Dendritic cell treated with granulocyte-macrophage colony-stimulating factor and Interleukin-4, amounts not matched to agents 40 ng/mL and 50 ng/mL, for 4 days (primary cell): ENCODE data around the gene PRR15L.
A peak's percentile ranks its signal among the peaks of the same experiment; 100 is the strongest.

Experiments used
- H3K27ac Mint-ChIP-seq: one replicate; pipeline ENCODE4 v1.8.0; 2022; ENCODE audit warnings: mild to moderate bottlenecking, mixed read lengths
- H3K27me3 Mint-ChIP-seq: one replicate; pipeline ENCODE4 v1.8.0; 2022; ENCODE audit warnings: mild to moderate bottlenecking, mixed read lengths
- H3K36me3 Mint-ChIP-seq: one replicate; pipeline ENCODE4 v1.8.0; 2022; ENCODE audit warnings: low read depth, mixed read lengths
- H3K4me1 Mint-ChIP-seq: one replicate; pipeline ENCODE4 v1.8.0; 2022; ENCODE audit warnings: low read depth, mixed read lengths
- H3K4me3 Mint-ChIP-seq: one replicate; pipeline ENCODE4 v1.8.0; 2022; ENCODE audit warnings: mild to moderate bottlenecking, moderate library complexity, mixed read lengths
- H3K9me3 Mint-ChIP-seq: one replicate; pipeline ENCODE4 v1.8.0; 2022; ENCODE audit warnings: mixed read lengths
- intact Hi-C: fragments of 100-400 bp; cut with micrococcal nuclease; formaldehyde crosslinking; loops from one replicate; pipeline ENCODE4 v1.15.0; 2022

The PRR15L gene

GRCh38 chr17:47982091-47982617 lies 24.5 kb upstream of the PRR15L start:
- intact Hi-C loops: no loop called here
- peak overlapping the region; percentile 83 for H3K27ac Mint-ChIP-seq

GRCh38 chr17:47981462-47981861 lies 23.8 kb upstream of the PRR15L start:
- no peaks in the 10 kb centered on the region for H3K27me3 Mint-ChIP-seq
- H3K27ac Mint-ChIP-seq: peak overlapping the region; percentile 53
- peaks cover 92% of the 10 kb centered on the region for H3K36me3 Mint-ChIP-seq
- H3K9me3 Mint-ChIP-seq: no peaks in the 10 kb centered on the region
- intact Hi-C loops: no loop called here
- peaks cover 61% of the 10 kb centered on the region for H3K4me1 Mint-ChIP-seq
- no peak overlapping the region for H3K4me3 Mint-ChIP-seq

More at GRCh38 chr17:47982091-47982617, 24.5 kb upstream of the PRR15L start:
- Mint-ChIP-seq H3K4me3 (no peak overlapping the region), H3K36me3 (peaks cover 86% of the 10 kb centered on the region), H3K27me3 (peaks cover under 1% of the 10 kb centered on the region), H3K9me3 (no peaks in the 10 kb centered on the region), H3K4me1 (peaks cover 64% of the 10 kb centered on the region)

GRCh38 chr17:47980541-47980940 lies 22.9 kb upstream of the PRR15L start:
- Mint-ChIP-seq H3K36me3 (peaks cover 92% of the 10 kb centered on the region), H3K9me3 (no peaks in the 10 kb centered on the region), H3K4me1 (peaks cover 61% of the 10 kb centered on the region), H3K4me3 (peak overlapping the region; percentile 46), H3K27ac (peak overlapping the region; percentile 53), H3K27me3 (no peaks in the 10 kb centered on the region)
- intact Hi-C loops: no loop called here

GRCh38 chr17:47978324-47978723 lies 20.6 kb upstream of the PRR15L start:
- intact Hi-C loops: loop anchor here (1.0 kb wide), 1 partner anchor 40 kb away; no protein-coding TSS in a partner anchor
- Mint-ChIP-seq H3K4me1 (peaks cover 50% of the 10 kb centered on the region), H3K36me3 (peaks cover 98% of the 10 kb centered on the region), H3K4me3 (no peak overlapping the region), H3K9me3 (no peaks in the 10 kb centered on the region), H3K27me3 (no peaks in the 10 kb centered on the region), H3K27ac (no peak overlapping the region)

GRCh38 chr17:47975823-47976205 lies 18.1 kb upstream of the PRR15L start:
- Mint-ChIP-seq H3K4me1 (peaks cover 35% of the 10 kb centered on the region), H3K27me3 (no peaks in the 10 kb centered on the region), H3K9me3 (no peaks in the 10 kb centered on the region), H3K4me3 (no peak overlapping the region), H3K36me3 (peaks cover 83% of the 10 kb centered on the region), H3K27ac (no peak overlapping the region)
- intact Hi-C loops: no loop called here

- intact Hi-C loops: no loop called here
- H3K4me1 Mint-ChIP-seq: peaks cover 33% of the 10 kb centered on the region
- H3K9me3 Mint-ChIP-seq: no peaks in the 10 kb centered on the region
- no peaks in the 10 kb centered on the region for H3K27me3 Mint-ChIP-seq
- H3K36me3 Mint-ChIP-seq: peaks cover 79% of the 10 kb centered on the region
- no peak overlapping the region for H3K4me3 Mint-ChIP-seq
- H3K27ac Mint-ChIP-seq: no peak overlapping the region
Observed at GRCh38 chr17:47975189-47975822, 17.6 kb upstream of the PRR15L start.

- Mint-ChIP-seq H3K27ac (no peak overlapping the region), H3K4me3 (no peak overlapping the region), H3K27me3 (no peaks in the 10 kb centered on the region), H3K4me1 (peaks cover 24% of the 10 kb centered on the region), H3K9me3 (no peaks in the 10 kb centered on the region), H3K36me3 (peaks cover 62% of the 10 kb centered on the region)
- intact Hi-C loops: no loop called here
Observed at GRCh38 chr17:47973541-47973940, 15.9 kb upstream of the PRR15L start.

- Mint-ChIP-seq H3K27ac (peak within 1 kb of the TSS; percentile 90), H3K9me3 (no peaks in the 10 kb centered on the region), H3K27me3 (no peaks in the 10 kb centered on the region), H3K36me3 (peaks cover 35% of the 10 kb centered on the region), H3K4me1 (peaks cover 27% of the 10 kb centered on the region), H3K4me3 (peak within 1 kb of the TSS; percentile 93)
- intact Hi-C loops: loop anchor here (1.0 to 2.0 kb wide), 3 partner anchors 22 to 128 kb away; partner anchors contain the start of gene SP2
Observed at GRCh38 chr17:47970725-47971499, 13.2 kb upstream of the PRR15L start, which contains the start of gene CDK5RAP3. Gene CDK5RAP3 (plus strand): TSS chr17:47971113. CDS start chr17:47971147, 34 bp downstream.

GRCh38 chr17:47969930-47970724 lies 12.4 kb upstream of the PRR15L start:
- H3K27me3 Mint-ChIP-seq: no peaks in the 10 kb centered on the region
- intact Hi-C loops: loop anchor here (1.0 to 2.0 kb wide), 3 partner anchors 21 to 127 kb away; partner anchors contain the start of gene SP2
- H3K27ac Mint-ChIP-seq: peak overlapping the region; percentile 90
- H3K9me3 Mint-ChIP-seq: no peaks in the 10 kb centered on the region
- peaks cover 27% of the 10 kb centered on the region for H3K36me3 Mint-ChIP-seq
- H3K4me1 Mint-ChIP-seq: peaks cover 27% of the 10 kb centered on the region
- peak overlapping the region; percentile 93 for H3K4me3 Mint-ChIP-seq

GRCh38 chr17:47968836-47969235 lies 11.2 kb upstream of the PRR15L start:
- intact Hi-C loops: no loop called here
- no peak overlapping the region for H3K27ac Mint-ChIP-seq
- H3K9me3 Mint-ChIP-seq: no peaks in the 10 kb centered on the region
- no peaks in the 10 kb centered on the region for H3K27me3 Mint-ChIP-seq
- H3K4me1 Mint-ChIP-seq: peaks cover 27% of the 10 kb centered on the region
- no peak overlapping the region for H3K4me3 Mint-ChIP-seq
- peaks cover 15% of the 10 kb centered on the region for H3K36me3 Mint-ChIP-seq

- intact Hi-C loops: no loop called here
- peaks cover 7% of the 10 kb centered on the region for H3K36me3 Mint-ChIP-seq
- H3K27me3 Mint-ChIP-seq: no peaks in the 10 kb centered on the region
- H3K4me1 Mint-ChIP-seq: peaks cover 27% of the 10 kb centered on the region
- H3K4me3 Mint-ChIP-seq: no peak overlapping the region
- H3K27ac Mint-ChIP-seq: no peak overlapping the region
- no peaks in the 10 kb centered on the region for H3K9me3 Mint-ChIP-seq
Observed at GRCh38 chr17:47967607-47968252, 10.0 kb upstream of the PRR15L start.

GRCh38 chr17:47966079-47966519 lies 8.4 kb upstream of the PRR15L start:
- Mint-ChIP-seq H3K36me3 (peaks cover 4% of the 10 kb centered on the region), H3K27ac (no peak overlapping the region), H3K9me3 (no peaks in the 10 kb centered on the region), H3K4me3 (no peak overlapping the region), H3K27me3 (no peaks in the 10 kb centered on the region), H3K4me1 (peaks cover 17% of the 10 kb centered on the region)
- intact Hi-C loops: no loop called here

GRCh38 chr17:47964856-47965255 lies 7.2 kb upstream of the PRR15L start:
- no peaks in the 10 kb centered on the region for H3K36me3 Mint-ChIP-seq
- no peak overlapping the region for H3K27ac Mint-ChIP-seq
- H3K27me3 Mint-ChIP-seq: no peaks in the 10 kb centered on the region
- intact Hi-C loops: no loop called here
- no peak overlapping the region for H3K4me3 Mint-ChIP-seq
- peaks cover 8% of the 10 kb centered on the region for H3K4me1 Mint-ChIP-seq
- H3K9me3 Mint-ChIP-seq: no peaks in the 10 kb centered on the region
